Breast epithelium (tissue), 4 donors: ENCODE data around the gene NFATC3. TPM values are rescaled to one million over a fixed set of nuclear protein-coding genes. Genes with fewer than 3 reads are reported as not detected.
"Not testable (repeated sequence)": the region's sequence is repeated elsewhere in the genome, so short reads cannot be mapped to it uniquely, and the experiment has no call there.

Experiments used
- DNase-seq, 2 donors: peaks; one replicate each; pipeline ENCODE4 v3.0.0-alpha.2; 2019; ENCODE audit warnings: low spot score in 2 of 2
- H3K27ac ChIP-seq, 2 donors: fragments of 200-600 bp; sonication (generic) in 1 of 2; one replicate each; pipeline ENCODE4 v1.5.1; 2016 to 2019; ENCODE audit warnings: mild to moderate bottlenecking in 1 of 2
- H3K27me3 ChIP-seq, 2 donors: fragments of 200-600 bp; sonication (generic) in 1 of 2; one replicate each; pipeline versions ENCODE4 v1.5.1 to v1.6.0; 2017 to 2019; ENCODE audit warnings: control low read depth in 1 of 2, mild to moderate bottlenecking in 1 of 2
- H3K36me3 ChIP-seq: fragments of 200-600 bp; one replicate; pipeline ENCODE4 v1.5.1; 2019
- H3K4me1 ChIP-seq, 2 donors: fragments of 200-600 bp; sonication (generic); one replicate each; pipeline ENCODE4 v1.5.1; 2016 to 2019; ENCODE audit warnings: control low read depth in 1 of 2
- H3K4me3 ChIP-seq, 3 donors: fragments of 200-600 bp; sonication (generic); 1 replicate in 2 of 3; 2 replicates in 1 of 3; pipeline ENCODE4 v1.5.1; 2016 to 2019; ENCODE audit warnings: mild to moderate bottlenecking in 3 of 3, moderate library complexity in 2 of 3
- H3K9me3 ChIP-seq, 2 donors: fragments of 200-600 bp; sonication (generic) in 1 of 2; one replicate each; pipeline ENCODE4 v1.5.1; 2016 to 2019; ENCODE audit warnings: control low read depth in 1 of 2
- CTCF ChIP-seq, 3 donors: fragments of 450-650 bp; IDR thresholded peaks; one replicate each; pipeline ENCODE4 v1.5.1; 2016 to 2017; ENCODE audit warnings: antibody characterized with exemption in 3 of 3, mild to moderate bottlenecking in 3 of 3, moderate library complexity in 3 of 3
- POLR2A ChIP-seq: fragments of 450-650 bp; IDR thresholded peaks from one replicate; pipeline ENCODE4 v1.6.1; 2016; ENCODE audit warnings: antibody characterized with exemption, mild to moderate bottlenecking, moderate library complexity
- POLR2AphosphoS5 ChIP-seq, 3 donors: sonication (generic); formaldehyde crosslinking; IDR thresholded peaks; one replicate each; pipeline ENCODE4 v1.6.1; 2017; ENCODE audit warnings: antibody characterized with exemption in 3 of 3
- intact Hi-C: fragments of 100-400 bp; cut with DNase I; formaldehyde crosslinking; loops from one replicate; pipeline ENCODE4 v1.15.1; 2023; ENCODE audit warnings: low total_unique reads
- total RNA-seq, 3 donors: library from RNA; depleted of rRNA; stranded (reverse); fragments of >200 nt; gene quantifications; one replicate each; pipeline ENCODE4 v1.1.0, GENCODE V29; 2016

NFATC3 gene
- total RNA-seq, 3 donors from 2014 or later, result 52.0 to 64.2 (median 60.6) TPM

- no peak overlapping the region for H3K27ac ChIP-seq
- DNase-seq, result no peak
- H3K4me3 ChIP-seq, result no peak overlapping the region
- no peaks in the 10 kb centered on the region for H3K4me1 ChIP-seq
- no peak for TF ChIP-seq POLR2A
- TF ChIP-seq CTCF (IDR thresholded peaks at IDR 0.05), result peak in 1 of 3 donors; percentile 17
- no peaks in the 10 kb centered on the region for H3K9me3 ChIP-seq
- H3K27me3 ChIP-seq, result no peaks in the 10 kb centered on the region
- intact Hi-C loops, result no loop called here
- no peaks in the 10 kb centered on the region for H3K36me3 ChIP-seq
Observed at GRCh38 chr16:68116256-68116867, 31.2 kb downstream of the NFATC3 start.

GRCh38 chr16:68117884-68118283 lies 32.7 kb downstream of the NFATC3 start:
- Histone ChIP-seq H3K27me3 (no peaks in the 10 kb centered on the region), H3K36me3 (no peaks in the 10 kb centered on the region), H3K4me1 (no peaks in the 10 kb centered on the region), H3K9me3 (no peaks in the 10 kb centered on the region), H3K4me3 (no peak overlapping the region), H3K27ac (no peak overlapping the region)
- TF ChIP-seq CTCF (IDR thresholded peaks at IDR 0.05) (no peak), POLR2AphosphoS5 (IDR thresholded peaks at IDR 0.05) (no peak), POLR2A (no peak)
- DNase-seq, result no peak
- intact Hi-C loops, result no loop called here

GRCh38 chr16:68118954-68119353 lies 33.8 kb downstream of the NFATC3 start:
- H3K4me1 ChIP-seq, H3K27ac ChIP-seq, H3K36me3 ChIP-seq, H3K27me3 ChIP-seq, intact Hi-C loops, H3K4me3 ChIP-seq, H3K9me3 ChIP-seq, DNase-seq: not testable (repeated sequence)

GRCh38 chr16:68120496-68120895 lies 35.3 kb downstream of the NFATC3 start:
- not testable (repeated sequence) for H3K36me3 ChIP-seq, DNase-seq, H3K4me1 ChIP-seq, H3K9me3 ChIP-seq, H3K27ac ChIP-seq, H3K4me3 ChIP-seq, H3K27me3 ChIP-seq
- intact Hi-C loops, result loop anchor here (10.0 kb wide), 1 partner anchor 694 kb away; no protein-coding TSS in a partner anchor

- Histone ChIP-seq H3K4me3 (no peak overlapping the region), H3K27me3 (no peaks in the 10 kb centered on the region), H3K36me3 (no peaks in the 10 kb centered on the region), H3K9me3 (no peaks in the 10 kb centered on the region), H3K4me1 (no peaks in the 10 kb centered on the region), H3K27ac (no peak overlapping the region)
- TF ChIP-seq CTCF (IDR thresholded peaks at IDR 0.05) (no peak), POLR2AphosphoS5 (IDR thresholded peaks at IDR 0.05) (no peak), POLR2A (no peak)
- no peak for DNase-seq
- intact Hi-C loops, result loop anchor here (10.0 kb wide), 1 partner anchor 688 kb away; no protein-coding TSS in a partner anchor
Observed at GRCh38 chr16:68126395-68126794, 41.2 kb downstream of the NFATC3 start.

GRCh38 chr16:68128577-68129305 lies 43.6 kb downstream of the NFATC3 start:
- no peaks in the 10 kb centered on the region for H3K27me3 ChIP-seq
- H3K4me3 ChIP-seq, result no peak overlapping the region
- no peaks in the 10 kb centered on the region for H3K36me3 ChIP-seq
- no peak for DNase-seq
- intact Hi-C loops, result loop anchor here (10.0 kb wide), 1 partner anchor 686 kb away; no protein-coding TSS in a partner anchor
- H3K9me3 ChIP-seq, result no peaks in the 10 kb centered on the region
- no peaks in the 10 kb centered on the region for H3K4me1 ChIP-seq
- TF ChIP-seq CTCF (IDR thresholded peaks at IDR 0.05) (no peak), POLR2A (no peak), POLR2AphosphoS5 (IDR thresholded peaks at IDR 0.05) (no peak)
- H3K27ac ChIP-seq, result no peak overlapping the region
